Liver (tissue), 9 donors: Measurements from ENCODE around the gene EXTL1. TPM values are rescaled to one million over a fixed set of nuclear protein-coding genes. Genes with fewer than 3 reads are reported as not detected.

ENCODE experiments used
- DNase-seq: peaks from one replicate; pipeline ENCODE4 v3.0.0-alpha.2; 2017; ENCODE audit warnings: low spot score
- H3K27ac ChIP-seq, 2 donors: one replicate each; pipeline ENCODE4 v1.7.0; 2013; ENCODE audit warnings: inconsistent platforms in 2 of 2, low read length in 2 of 2, control low read depth in 1 of 2, low read depth in 1 of 2, mild to moderate bottlenecking in 1 of 2
- H3K27me3 ChIP-seq, 4 donors: one replicate each; pipeline versions ENCODE4 v1.6.1 to v1.7.0; 2013; ENCODE audit warnings: low read length in 3 of 4, inconsistent platforms in 1 of 4, mild to moderate bottlenecking in 1 of 4, moderate library complexity in 1 of 4; ENCODE audit not compliant: control insufficient read depth in 4 of 4, insufficient read depth in 4 of 4
- H3K36me3 ChIP-seq, 4 donors: one replicate each; pipeline versions ENCODE4 v1.6.1 to v1.7.0; 2013; ENCODE audit warnings: low read length in 3 of 4, mild to moderate bottlenecking in 3 of 4, low read depth in 1 of 4, moderate library complexity in 1 of 4; ENCODE audit not compliant: control insufficient read depth in 4 of 4, insufficient read depth in 3 of 4
- H3K4me1 ChIP-seq, 4 donors: one replicate each; pipeline versions ENCODE4 v1.6.1 to v1.7.0; 2013; ENCODE audit warnings: low read length in 3 of 4, mild to moderate bottlenecking in 3 of 4, moderate library complexity in 1 of 4; ENCODE audit not compliant: control insufficient read depth in 4 of 4, insufficient read depth in 4 of 4
- H3K4me3 ChIP-seq, 3 donors: one replicate each; pipeline versions ENCODE4 v1.6.1 to v1.7.0; 2013; ENCODE audit warnings: low read length in 3 of 3, control low read depth in 1 of 3, low read depth in 1 of 3, mild to moderate bottlenecking in 1 of 3
- H3K9ac ChIP-seq, 2 donors: one replicate each; pipeline ENCODE4 v1.7.0; 2013; ENCODE audit warnings: low read length in 2 of 2, mild to moderate bottlenecking in 2 of 2, moderate library complexity in 2 of 2, control low read depth in 1 of 2, low read depth in 1 of 2
- H3K9me3 ChIP-seq, 4 donors: one replicate each; pipeline versions ENCODE4 v1.6.1 to v1.7.0; 2013; ENCODE audit warnings: low read length in 3 of 4; ENCODE audit not compliant: control insufficient read depth in 4 of 4
- ATF3 ChIP-seq: IDR thresholded peaks from 2 replicates; pipeline ENCODE4 v1.6.1; 2016; ENCODE audit warnings: antibody characterized with exemption
- EGR1 ChIP-seq, 2 donors: IDR thresholded peaks; 2 replicates each; pipeline ENCODE4 v1.6.1; 2016 to 2018; ENCODE audit warnings: antibody characterized with exemption in 2 of 2, low read depth in 2 of 2
- FOXA1 ChIP-seq: IDR thresholded peaks from 2 replicates; pipeline ENCODE4 v1.6.1; 2016; ENCODE audit warnings: antibody characterized with exemption
- FOXA2 ChIP-seq: IDR thresholded peaks from 2 replicates; pipeline ENCODE4 v1.6.1; 2016; ENCODE audit warnings: antibody characterized with exemption
- GABPA ChIP-seq, 2 donors: IDR thresholded peaks in 1 of 2; conservative IDR thresholded peaks in 1 of 2; 2 replicates each; pipeline ENCODE4 v1.6.1; 2016; ENCODE audit warnings: antibody characterized with exemption in 2 of 2, mild to moderate bottlenecking in 1 of 2, moderate library complexity in 1 of 2
- HNF4A ChIP-seq, 2 donors: conservative IDR thresholded peaks; 2 replicates each; pipeline ENCODE4 v1.6.1; 2016; ENCODE audit warnings: antibody characterized with exemption in 2 of 2, mild to moderate bottlenecking in 2 of 2
- HNF4G ChIP-seq: IDR thresholded peaks from 2 replicates; pipeline ENCODE4 v1.6.1; 2016; ENCODE audit warnings: antibody characterized with exemption
- JUND ChIP-seq, 2 donors: IDR thresholded peaks; 2 replicates each; pipeline ENCODE4 v1.6.1; 2016; ENCODE audit warnings: antibody characterized with exemption in 2 of 2
- MAX ChIP-seq: IDR thresholded peaks from 2 replicates; pipeline ENCODE4 v1.6.1; 2016; ENCODE audit warnings: antibody characterized with exemption
- NR2F2 ChIP-seq: IDR thresholded peaks from 2 replicates; pipeline ENCODE4 v1.6.1; 2016; ENCODE audit warnings: antibody characterized with exemption
- RAD21 ChIP-seq, 2 donors: IDR thresholded peaks; 2 replicates each; pipeline ENCODE4 v1.6.1; 2016; ENCODE audit warnings: antibody characterized with exemption in 2 of 2, mild to moderate bottlenecking in 2 of 2
- REST ChIP-seq: IDR thresholded peaks from 2 replicates; pipeline ENCODE4 v1.6.1; 2016; ENCODE audit warnings: antibody characterized with exemption, mild to moderate bottlenecking
- RXRA ChIP-seq, 2 donors: IDR thresholded peaks; 2 replicates each; pipeline ENCODE4 v1.6.1; 2017 to 2018; ENCODE audit warnings: antibody characterized with exemption in 2 of 2, mild to moderate bottlenecking in 1 of 2
- SP1 ChIP-seq: IDR thresholded peaks from 2 replicates; pipeline ENCODE4 v1.6.1; 2018; ENCODE audit warnings: antibody characterized with exemption, mild to moderate bottlenecking
- TAF1 ChIP-seq: conservative IDR thresholded peaks from 2 replicates; pipeline ENCODE4 v1.6.1; 2016; ENCODE audit warnings: antibody characterized with exemption, mild to moderate bottlenecking
- YY1 ChIP-seq: IDR thresholded peaks from 2 replicates; pipeline ENCODE4 v1.6.1; 2016; ENCODE audit warnings: antibody characterized with exemption, mild to moderate bottlenecking
- ZBTB33 ChIP-seq: IDR thresholded peaks from 2 replicates; pipeline ENCODE4 v1.6.1; 2016; ENCODE audit warnings: antibody characterized with exemption
- WGBS: extraction: QIAGEN DNeasy Blood & Tissue Kit; methylation state at CpG from one replicate; pipeline ENCODE4 v1.1.7; 2013; 5-methylcytosine and 5-hydroxymethylcytosine counted together
- polyA plus RNA-seq, 2 donors: library from polyadenylated mRNA; stranded (reverse) in 1 of 2; unstranded in 1 of 2; fragments of 200-250 nt in 1 of 2; fragments of >200 nt in 1 of 2; fragmentation: Nextera tagmentation in 1 of 2; extraction: Ambion mirVana in 1 of 2; gene quantifications; one replicate each; pipeline versions ENCODE4 v1.2.1 to v1.2.3, GENCODE V29; 2013 to 2015
- total RNA-seq, 2 donors: library from RNA; depleted of rRNA; stranded (reverse); fragments of >200 nt; gene quantifications; one replicate each; pipeline ENCODE4 v1.2.3, GENCODE V29; 2014
- TF ChIP-seq, protein P1 (sequence below): fragments of 150-350 bp; IDR thresholded peaks from 2 replicates; pipeline ENCODE4 v1.5.1; 2017; ENCODE audit warnings: improper control_type of control experiment, low read depth, low read length; ENCODE audit not compliant: missing input control
- donor health status: healthy.
- donor health status: healthy.
- donor health status: healthy.
- donor health status: healthy.
- donor health status: healthy.

EXTL1 gene
- total and polyA plus RNA-seq, 4 donors = under 0.01 TPM; not detected in 3

GRCh38 chr1:26072305-26072704 is 50.7 kb downstream of the EXTL1 start:
- Histone ChIP-seq H3K27me3 (no peaks in the 10 kb centered on the region), H3K9ac (no peak overlapping the region), H3K9me3 (no peaks in the 10 kb centered on the region), H3K27ac (peak overlapping the region; percentile 18 to 23), H3K36me3 (no peaks in the 10 kb centered on the region), H3K4me3 (no peak overlapping the region), H3K4me1 (peaks cover 5 to 27% (median 21%) of the 10 kb centered on the region in 4 donors)
- WGBS = 16% methylated on average over 6 of the region's 6 CpGs
- TF ChIP-seq FOXA1 = peak; percentile 92
- TF ChIP-seq YY1 = peak; percentile 63
- peak; percentile 90 for TF ChIP-seq FOXA2
- TF ChIP-seq TAF1 = no peak
- peak; percentile 72 for TF ChIP-seq MAX
- TF ChIP-seq, protein P1, sequence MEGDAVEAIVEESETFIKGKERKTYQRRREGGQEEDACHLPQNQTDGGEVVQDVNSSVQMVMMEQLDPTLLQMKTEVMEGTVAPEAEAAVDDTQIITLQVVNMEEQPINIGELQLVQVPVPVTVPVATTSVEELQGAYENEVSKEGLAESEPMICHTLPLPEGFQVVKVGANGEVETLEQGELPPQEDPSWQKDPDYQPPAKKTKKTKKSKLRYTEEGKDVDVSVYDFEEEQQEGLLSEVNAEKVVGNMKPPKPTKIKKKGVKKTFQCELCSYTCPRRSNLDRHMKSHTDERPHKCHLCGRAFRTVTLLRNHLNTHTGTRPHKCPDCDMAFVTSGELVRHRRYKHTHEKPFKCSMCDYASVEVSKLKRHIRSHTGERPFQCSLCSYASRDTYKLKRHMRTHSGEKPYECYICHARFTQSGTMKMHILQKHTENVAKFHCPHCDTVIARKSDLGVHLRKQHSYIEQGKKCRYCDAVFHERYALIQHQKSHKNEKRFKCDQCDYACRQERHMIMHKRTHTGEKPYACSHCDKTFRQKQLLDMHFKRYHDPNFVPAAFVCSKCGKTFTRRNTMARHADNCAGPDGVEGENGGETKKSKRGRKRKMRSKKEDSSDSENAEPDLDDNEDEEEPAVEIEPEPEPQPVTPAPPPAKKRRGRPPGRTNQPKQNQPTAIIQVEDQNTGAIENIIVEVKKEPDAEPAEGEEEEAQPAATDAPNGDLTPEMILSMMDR = no peak
- TF ChIP-seq HNF4G = no peak
- TF ChIP-seq RXRA (IDR thresholded peaks at IDR 0.05) = peak; percentile 41 to 72
- TF ChIP-seq ATF3 = no peak
- peak; percentile 51 for TF ChIP-seq SP1
- TF ChIP-seq JUND (IDR thresholded peaks at IDR 0.05) = peak in 1 of 2 donors; percentile 64
- no peak for TF ChIP-seq REST
- TF ChIP-seq RAD21 (IDR thresholded peaks at IDR 0.05) = no peak
- peak; percentile 33 for TF ChIP-seq ZBTB33
- peak; percentile 44 to 62 for TF ChIP-seq HNF4A (conservative IDR thresholded peaks at IDR 0.05)
- peak in 1 of 2 donors; percentile 16 for TF ChIP-seq GABPA (IDR thresholded peaks at IDR 0.05 in 1 of 2, conservative IDR thresholded peaks at IDR 0.05 in 1 of 2)
- no peak for TF ChIP-seq NR2F2
- peak in 1 of 2 donors; percentile 22 for TF ChIP-seq EGR1 (IDR thresholded peaks at IDR 0.05; ENCODE audit: low read depth in 2 of 2)
- DNase-seq = no peak
